Activated CD4-positive, alpha-beta T cell treated with anti-CD3 and anti-CD28 coated beads, Interleukin-2, amount 50 U/mL, for 16 hours (primary cell): ENCODE results near the gene APOC3.
A peak's percentile ranks its signal among the peaks of the same experiment; 100 is the strongest.
"Not testable (repeated sequence)": the region's sequence is repeated elsewhere in the genome, so short reads cannot be mapped to it uniquely, and the experiment has no call there.

Experiments
- DNase-seq: peaks from one replicate; pipeline ENCODE4 v3.0.0-alpha.2; 2020

Gene APOC3

GRCh38 chr11:116829525-116830183, at the start of gene APOC3:
TSS of gene APOC3 (plus strand) at chr11:116829907. CDS start at chr11:116830583, 676 bp downstream.
- no peak for DNase-seq

GRCh38 chr11:116782728-116783127, 47.0 kb upstream of the APOC3 start:
- peak; percentile 67 for DNase-seq

GRCh38 chr11:116786326-116786725, 43.4 kb upstream of the APOC3 start:
- no peak for DNase-seq

- DNase-seq: no peak
Observed at GRCh38 chr11:116786966-116787365, 42.7 kb upstream of the APOC3 start.

- no peak for DNase-seq
Observed at GRCh38 chr11:116787436-116787785, 42.3 kb upstream of the APOC3 start.

GRCh38 chr11:116787786-116788486, 41.8 kb upstream of the APOC3 start, which contains the start of gene ZPR1:
TSS of gene ZPR1 (minus strand) at chr11:116788023. CDS start at chr11:116787990, 33 bp downstream.
- peak; percentile 86 for DNase-seq

GRCh38 chr11:116788534-116788933, 41.2 kb upstream of the APOC3 start:
- no peak for DNase-seq

- no peak for DNase-seq
Observed at GRCh38 chr11:116788975-116789374, 40.7 kb upstream of the APOC3 start.

- DNase-seq: no peak
Observed at GRCh38 chr11:116790167-116791001, 39.3 kb upstream of the APOC3 start.

- DNase-seq: peak; percentile 74
Observed at GRCh38 chr11:116791002-116791812, 38.5 kb upstream of the APOC3 start.

- no peak for DNase-seq
Observed at GRCh38 chr11:116791813-116792143, 37.9 kb upstream of the APOC3 start, which contains the start of gene APOA5. TSS of gene APOA5 (minus strand) at chr11:116791879. CDS start at chr11:116791860, 19 bp downstream.

GRCh38 chr11:116792144-116792868, 37.4 kb upstream of the APOC3 start:
- DNase-seq: no peak

- no peak for DNase-seq
Observed at GRCh38 chr11:116792869-116793771, 36.6 kb upstream of the APOC3 start.

GRCh38 chr11:116793772-116794097, 36.0 kb upstream of the APOC3 start:
- DNase-seq: no peak

GRCh38 chr11:116794851-116795250, 34.9 kb upstream of the APOC3 start:
- no peak for DNase-seq

- DNase-seq: no peak
Observed at GRCh38 chr11:116796548-116796947, 33.2 kb upstream of the APOC3 start.

GRCh38 chr11:116797816-116798215, 31.9 kb upstream of the APOC3 start:
- DNase-seq: no peak

- peak; percentile 35 for DNase-seq
Observed at GRCh38 chr11:116798368-116798767, 31.3 kb upstream of the APOC3 start.

- DNase-seq: no peak
Observed at GRCh38 chr11:116800610-116801009, 29.1 kb upstream of the APOC3 start.

- not testable (repeated sequence) for DNase-seq
Observed at GRCh38 chr11:116801662-116802061, 28.0 kb upstream of the APOC3 start.

- DNase-seq: no peak
Observed at GRCh38 chr11:116804001-116804400, 25.7 kb upstream of the APOC3 start.
